ENCODE results near the gene ZSCAN5A.

GRCh38 chr19:56316728-56317127 lies 2.1 kb upstream of the ZSCAN5A start:
- no peak for TF ChIP-seq CTCF (IDR thresholded peaks at IDR 0.05; ENCODE audit: insufficient read depth, low read length, poor library complexity, severe bottlenecking)
- no peak for TF ChIP-seq EZH2phosphoT487 (conservative IDR thresholded peaks at IDR 0.05; ENCODE audit: low read length)

All from SU-DHL-6 (cell line).